ENCODE results near the gene TFAP2C.

The TFAP2C gene

DNA sequence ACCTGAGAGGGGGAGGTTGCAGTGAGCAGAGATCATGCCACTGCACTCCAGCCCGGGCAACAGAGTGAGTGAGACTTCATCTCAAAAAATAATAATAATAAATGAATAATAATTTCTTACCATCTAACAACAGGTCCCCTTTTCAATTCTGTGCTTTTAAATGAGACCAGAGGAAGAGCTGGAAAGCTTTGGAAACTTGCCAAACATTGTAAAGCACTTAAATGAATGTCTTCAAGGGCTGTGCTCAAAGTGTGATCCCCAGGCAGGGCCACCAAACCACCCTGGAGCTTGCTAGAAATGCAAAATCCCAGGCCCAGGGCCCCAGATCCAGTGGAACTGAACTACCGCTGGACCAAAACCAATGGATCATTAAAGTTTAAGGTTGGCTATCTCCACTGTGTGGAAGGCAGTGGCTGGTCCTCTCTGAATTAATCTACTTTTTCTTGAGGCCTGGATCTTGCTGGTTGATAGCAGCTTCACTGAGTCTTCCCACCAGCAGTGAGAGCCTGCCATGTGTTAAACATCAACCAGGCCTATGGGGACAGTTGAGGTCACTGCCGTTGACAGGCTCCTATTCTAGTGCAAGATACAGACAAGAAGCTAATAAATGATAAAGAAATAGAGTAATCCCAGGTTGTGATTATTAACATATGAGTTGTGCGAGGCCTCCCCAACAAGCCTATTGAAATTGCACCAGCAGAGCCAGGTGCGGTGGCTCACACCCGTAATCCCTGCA is 23.7 kb upstream of the TFAP2C start:
- no peak overlapping the region for H3K4me3 ChIP-seq (ENCODE audit: low read depth, low read length)
- TF ChIP-seq, protein P1, sequence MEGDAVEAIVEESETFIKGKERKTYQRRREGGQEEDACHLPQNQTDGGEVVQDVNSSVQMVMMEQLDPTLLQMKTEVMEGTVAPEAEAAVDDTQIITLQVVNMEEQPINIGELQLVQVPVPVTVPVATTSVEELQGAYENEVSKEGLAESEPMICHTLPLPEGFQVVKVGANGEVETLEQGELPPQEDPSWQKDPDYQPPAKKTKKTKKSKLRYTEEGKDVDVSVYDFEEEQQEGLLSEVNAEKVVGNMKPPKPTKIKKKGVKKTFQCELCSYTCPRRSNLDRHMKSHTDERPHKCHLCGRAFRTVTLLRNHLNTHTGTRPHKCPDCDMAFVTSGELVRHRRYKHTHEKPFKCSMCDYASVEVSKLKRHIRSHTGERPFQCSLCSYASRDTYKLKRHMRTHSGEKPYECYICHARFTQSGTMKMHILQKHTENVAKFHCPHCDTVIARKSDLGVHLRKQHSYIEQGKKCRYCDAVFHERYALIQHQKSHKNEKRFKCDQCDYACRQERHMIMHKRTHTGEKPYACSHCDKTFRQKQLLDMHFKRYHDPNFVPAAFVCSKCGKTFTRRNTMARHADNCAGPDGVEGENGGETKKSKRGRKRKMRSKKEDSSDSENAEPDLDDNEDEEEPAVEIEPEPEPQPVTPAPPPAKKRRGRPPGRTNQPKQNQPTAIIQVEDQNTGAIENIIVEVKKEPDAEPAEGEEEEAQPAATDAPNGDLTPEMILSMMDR (IDR thresholded peaks at IDR 0.05; ENCODE audit: borderline replicate concordance, insufficient read depth, low read depth, low read length), result no peak

DNA sequence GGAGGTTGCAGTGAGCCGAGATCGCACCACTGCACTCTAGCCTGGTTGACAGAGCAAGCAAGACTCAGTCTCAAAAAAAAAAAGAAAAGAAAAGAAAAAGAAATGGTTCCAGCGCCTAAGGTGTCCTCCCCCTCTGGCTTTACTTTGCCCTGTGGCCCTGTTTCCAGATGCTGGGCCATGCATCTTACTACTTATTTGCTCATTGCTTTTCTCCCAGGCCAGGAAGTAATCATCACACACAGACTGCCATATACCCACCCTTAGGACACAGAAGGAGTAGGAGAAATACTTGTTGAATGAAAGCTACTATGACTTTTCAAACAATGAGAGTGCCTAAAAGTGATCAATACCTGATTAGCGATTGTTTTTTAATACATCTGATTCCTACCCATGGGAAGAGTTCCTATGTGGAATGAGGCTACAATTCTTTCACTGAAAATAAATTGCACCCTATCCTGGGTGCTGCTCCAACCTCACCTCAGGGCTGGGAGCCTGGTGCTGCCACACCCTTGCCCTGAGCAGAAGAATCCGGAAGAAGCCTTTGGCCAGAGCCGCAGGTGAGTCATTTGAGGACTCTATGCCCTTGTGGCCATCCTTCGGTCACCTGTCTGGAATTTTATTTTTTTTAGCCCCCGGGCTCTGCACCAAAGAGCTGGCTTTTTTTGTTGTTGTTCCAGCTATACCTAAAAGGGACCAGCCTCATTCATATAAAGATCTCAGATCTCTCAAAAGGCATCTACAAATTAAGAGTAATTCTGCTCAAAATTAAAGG is 22.7 kb upstream of the TFAP2C start:
- H3K4me3 ChIP-seq (ENCODE audit: low read depth, low read length), result no peak overlapping the region
- TF ChIP-seq, protein P1 (IDR thresholded peaks at IDR 0.05; ENCODE audit: borderline replicate concordance, insufficient read depth, low read depth, low read length), result no peak

DNA sequence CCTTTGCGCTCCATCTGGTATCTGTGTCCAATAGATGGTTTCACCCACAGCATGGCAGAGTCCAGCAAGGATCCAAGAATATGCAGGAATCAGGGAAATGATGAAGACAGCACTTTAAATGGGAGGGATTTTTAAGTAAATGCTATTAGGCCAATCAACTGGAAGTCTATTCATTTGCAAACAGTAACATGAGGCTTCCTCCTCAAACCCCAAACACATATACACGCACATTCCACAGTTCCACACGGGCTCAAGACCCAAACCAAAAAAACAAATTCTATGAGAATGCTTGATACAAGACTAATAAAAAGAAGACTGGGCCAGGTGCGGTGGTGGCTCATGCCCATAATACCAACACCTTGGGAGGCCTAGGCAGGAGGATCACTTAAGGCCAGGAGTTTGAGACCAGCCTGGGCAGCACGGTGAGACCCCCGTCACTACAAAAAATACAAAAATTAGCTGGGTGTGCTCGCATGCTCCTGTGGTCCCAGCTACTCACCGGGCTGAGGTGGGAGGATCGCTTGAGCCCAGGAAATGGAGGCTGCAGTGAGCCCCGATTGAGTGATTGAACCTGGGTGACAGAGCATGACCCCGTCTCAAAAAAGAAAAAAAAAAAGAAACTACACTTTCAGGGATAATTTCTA is 21.9 kb upstream of the TFAP2C start:
- no peak overlapping the region for H3K4me3 ChIP-seq (ENCODE audit: low read depth, low read length)
- TF ChIP-seq, protein P1 (IDR thresholded peaks at IDR 0.05; ENCODE audit: borderline replicate concordance, insufficient read depth, low read depth, low read length), result no peak

DNA sequence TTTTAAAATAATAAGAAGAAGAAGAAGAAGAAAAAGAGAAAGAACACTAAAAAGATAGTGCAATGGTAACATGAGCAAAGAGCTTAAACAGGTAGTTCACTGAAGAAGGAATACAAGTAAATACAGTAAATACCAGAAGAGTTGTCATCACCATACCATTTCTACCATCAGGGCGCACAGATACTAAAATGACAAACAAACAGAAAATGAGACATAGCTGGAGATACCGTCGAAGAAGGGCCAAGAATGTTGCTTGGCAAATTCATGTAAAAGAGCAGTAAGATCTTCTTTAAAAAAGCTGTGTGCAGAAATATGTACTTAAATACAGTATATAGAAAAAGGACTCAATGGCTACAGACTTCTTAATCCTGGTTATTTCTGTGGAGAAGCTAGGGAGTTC is 20.7 kb upstream of the TFAP2C start:
- TF ChIP-seq, protein P1 (IDR thresholded peaks at IDR 0.05; ENCODE audit: borderline replicate concordance, insufficient read depth, low read depth, low read length), result no peak
- H3K4me3 ChIP-seq (ENCODE audit: low read depth, low read length), result no peak overlapping the region

DNA sequence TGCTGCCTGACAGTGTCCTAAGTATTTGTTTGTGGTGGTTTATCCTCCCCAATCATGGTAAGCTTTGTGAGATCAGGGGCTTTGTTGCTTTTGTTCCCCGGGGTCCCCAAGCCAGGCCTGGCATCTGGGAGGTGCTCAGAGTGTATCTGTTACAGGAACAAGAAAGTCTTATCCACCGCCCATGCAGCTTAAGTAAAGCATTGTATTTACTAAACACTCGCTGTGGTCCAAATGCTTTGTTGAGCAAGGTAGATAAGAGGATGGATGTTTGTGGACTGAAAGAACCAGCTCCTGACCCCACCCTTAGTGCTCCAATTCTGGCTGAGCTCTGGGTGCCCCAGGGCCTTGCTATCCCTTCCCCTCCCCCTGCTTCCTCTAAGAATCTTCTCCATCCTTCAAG is 19.8 kb upstream of the TFAP2C start:
- TF ChIP-seq, protein P1 (IDR thresholded peaks at IDR 0.05; ENCODE audit: borderline replicate concordance, insufficient read depth, low read depth, low read length), result no peak

DNA sequence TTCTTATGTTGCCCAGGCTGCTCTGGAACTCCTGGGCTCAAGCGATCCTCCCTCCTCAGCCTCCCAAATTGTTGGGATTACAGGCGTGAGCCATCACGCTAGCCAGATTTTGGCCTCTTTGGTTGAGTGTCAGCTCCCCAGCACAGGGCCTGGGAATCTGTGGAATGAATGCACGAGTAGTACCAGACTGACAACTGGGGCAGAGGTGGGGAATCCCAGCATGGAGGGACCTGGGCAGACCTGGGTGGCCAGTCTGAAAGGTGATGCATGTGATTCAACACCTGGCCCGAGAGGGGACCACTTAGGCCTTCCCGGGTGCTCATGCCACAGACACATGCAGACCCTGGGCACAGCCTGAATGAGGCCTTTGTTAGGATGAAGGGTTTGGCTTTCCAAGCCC is 19.0 kb upstream of the TFAP2C start:
- TF ChIP-seq, protein P1 (IDR thresholded peaks at IDR 0.05; ENCODE audit: borderline replicate concordance, insufficient read depth, low read depth, low read length), result no peak

More for the DNA sequence above, 19.8 kb upstream of the TFAP2C start:
- H3K4me3 ChIP-seq (ENCODE audit: low read depth, low read length), result no peak overlapping the region

More for the DNA sequence above, 19.0 kb upstream of the TFAP2C start:
- no peak overlapping the region for H3K4me3 ChIP-seq (ENCODE audit: low read depth, low read length)

All from GM12875 (cell line).